HG02798 (cell line): ENCODE results near the gene YIPF5.

Source experiments
- ATAC-seq: cut with Tn5 transposase; IDR thresholded peaks from one replicate; pipeline ENCODE4 v1.9.1; 2021; ENCODE audit warnings: mild to moderate bottlenecking; ENCODE audit not compliant: unreplicated experiment, poor library complexity

Gene YIPF5

DNA sequence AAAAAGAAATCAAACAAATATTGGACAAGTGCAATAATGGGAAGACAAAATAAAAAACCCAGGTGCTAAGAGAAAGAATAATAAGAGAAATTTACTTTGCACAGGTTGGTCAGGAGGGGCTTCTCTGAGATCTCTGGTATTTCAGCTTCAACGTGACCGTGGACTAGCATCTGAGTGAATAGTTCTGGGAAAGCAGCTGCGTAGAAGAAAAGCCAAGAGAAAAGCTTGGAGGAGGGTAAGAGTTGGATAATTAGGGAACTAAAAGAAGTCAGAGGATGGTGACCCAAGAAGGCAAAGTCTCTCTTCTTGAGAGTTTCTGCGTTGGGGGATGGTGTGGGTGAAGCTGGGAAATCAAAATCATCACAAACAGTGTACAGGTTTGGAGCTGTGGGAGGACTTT is 41.6 kb downstream of the YIPF5 start:
- no peak for ATAC-seq

DNA sequence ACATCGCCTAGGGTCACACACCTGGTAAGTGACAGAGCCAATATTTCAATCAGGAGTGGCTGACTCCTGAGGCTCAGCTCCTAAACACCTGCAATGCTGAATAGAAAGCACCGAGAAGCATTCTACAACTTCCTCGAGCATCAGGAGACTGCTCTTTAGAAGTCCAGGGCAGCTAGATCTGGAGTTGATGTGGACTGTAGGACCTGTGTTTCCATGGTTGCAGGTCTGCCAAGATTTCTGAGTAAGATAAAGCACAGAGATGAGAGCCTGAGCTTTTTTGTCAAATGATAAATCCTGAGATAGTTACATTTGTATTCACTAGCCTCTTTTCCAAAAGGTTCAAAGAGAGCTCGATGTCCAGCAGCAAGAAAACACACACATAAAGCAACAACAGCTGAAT is 43.8 kb downstream of the YIPF5 start:
- ATAC-seq, result no peak

DNA sequence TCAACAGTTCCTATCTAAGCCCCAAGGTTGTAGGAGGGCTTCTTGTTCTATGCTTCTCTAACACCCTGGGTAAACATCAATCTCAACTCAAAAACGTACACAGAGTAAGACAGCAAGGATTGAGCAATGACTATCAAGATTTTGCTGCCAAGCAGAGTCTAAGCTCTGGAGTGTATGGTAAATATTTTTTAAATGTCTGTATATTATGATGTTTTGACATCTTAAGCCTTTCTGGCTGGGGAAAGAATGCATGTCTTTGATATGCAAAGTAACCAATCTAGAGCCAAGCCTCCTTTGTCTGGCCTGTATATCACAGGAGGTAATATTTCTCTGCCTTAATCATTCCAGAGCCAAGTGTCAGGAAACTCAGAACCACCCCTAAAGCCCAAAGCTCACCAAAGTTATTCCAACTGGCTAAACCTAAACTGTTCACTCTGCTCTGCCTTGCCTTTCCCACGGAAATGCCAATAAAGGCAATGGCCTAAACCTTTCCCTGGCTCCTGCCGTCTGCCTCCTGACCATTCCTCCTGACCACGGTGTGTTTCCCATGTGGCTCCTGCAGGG is 45.2 kb downstream of the YIPF5 start:
- no peak for ATAC-seq

DNA sequence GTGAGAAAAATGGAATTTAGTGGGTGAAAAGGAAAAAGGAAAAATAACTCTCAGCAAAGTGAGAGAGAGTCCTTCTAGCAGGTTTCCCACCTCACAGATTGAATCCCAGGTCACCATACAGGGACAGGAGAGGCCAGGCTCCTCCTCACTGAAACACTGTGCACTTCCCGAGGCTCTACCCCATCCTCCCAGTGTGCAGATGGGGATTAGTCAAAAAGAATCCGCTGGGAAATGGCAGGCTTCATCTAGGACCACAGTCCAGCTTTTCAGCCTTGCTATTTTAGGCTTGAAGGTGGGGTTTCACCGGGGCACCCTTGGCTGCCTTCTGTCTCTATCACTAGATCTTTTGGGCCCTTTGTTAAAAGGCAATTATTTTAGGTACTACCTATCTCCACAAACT is 47.8 kb downstream of the YIPF5 start:
- no peak for ATAC-seq

DNA sequence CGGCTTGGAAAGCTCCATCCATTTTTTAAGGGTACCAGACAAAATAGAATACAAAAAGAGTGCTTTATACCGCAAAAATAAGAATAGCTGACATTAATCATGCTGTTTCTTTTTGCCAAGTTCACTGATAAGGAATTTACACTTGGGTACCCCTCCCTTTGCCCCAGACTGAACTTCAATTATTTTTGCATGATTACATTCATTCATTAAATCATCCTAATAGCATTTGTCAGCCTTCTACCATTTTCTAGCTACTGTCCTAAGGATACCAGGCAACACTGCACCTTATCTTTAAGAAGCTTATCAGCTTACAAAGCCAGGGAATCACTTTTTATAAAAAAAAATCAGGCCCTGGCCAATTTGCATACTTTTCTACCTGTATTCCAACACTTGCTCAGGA is 48.4 kb downstream of the YIPF5 start:
- ATAC-seq, result no peak

DNA sequence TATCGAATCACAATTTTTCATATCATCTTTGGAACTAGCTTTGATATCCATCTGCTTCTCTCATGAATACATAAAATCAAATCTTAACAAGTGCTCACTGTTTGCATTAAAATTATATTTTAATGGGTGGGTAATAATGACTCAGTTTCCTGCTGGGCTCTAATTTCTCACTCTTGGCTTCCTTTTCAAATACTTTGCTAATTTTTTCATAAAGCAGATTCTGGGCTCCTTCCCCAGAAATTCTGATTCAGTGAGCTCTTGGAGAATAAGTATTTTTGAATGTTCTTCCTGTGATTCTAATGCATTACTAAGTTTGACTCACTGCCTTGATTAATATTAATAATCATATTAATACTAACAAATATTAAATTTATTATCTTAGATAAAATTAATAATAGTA is 48.9 kb downstream of the YIPF5 start:
- ATAC-seq, result no peak

DNA sequence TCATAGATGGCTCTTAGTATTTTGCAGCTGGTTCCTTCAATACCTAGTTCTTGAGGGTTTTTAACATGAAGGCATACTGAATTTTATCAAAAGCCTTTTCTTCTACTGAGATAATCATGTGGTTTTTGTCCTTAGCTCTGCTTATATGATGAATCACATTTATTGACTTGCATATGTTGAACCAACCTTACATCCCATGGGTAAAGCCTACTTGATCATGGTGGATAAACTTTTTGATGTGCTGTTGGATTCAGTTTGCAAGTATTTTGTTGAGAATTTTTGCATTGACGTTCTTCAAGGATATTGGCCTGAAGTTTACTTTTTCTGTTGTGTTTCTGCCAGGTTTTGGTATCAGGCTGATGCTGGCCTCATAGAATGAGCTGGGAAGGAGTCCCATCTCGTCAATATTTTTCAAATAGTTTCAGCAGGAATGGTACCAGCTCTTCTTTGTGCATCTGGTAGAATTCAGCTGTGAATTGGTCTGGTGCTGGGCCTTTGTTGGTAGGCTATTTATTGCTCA is 49.7 kb downstream of the YIPF5 start:
- ATAC-seq, result no peak

DNA sequence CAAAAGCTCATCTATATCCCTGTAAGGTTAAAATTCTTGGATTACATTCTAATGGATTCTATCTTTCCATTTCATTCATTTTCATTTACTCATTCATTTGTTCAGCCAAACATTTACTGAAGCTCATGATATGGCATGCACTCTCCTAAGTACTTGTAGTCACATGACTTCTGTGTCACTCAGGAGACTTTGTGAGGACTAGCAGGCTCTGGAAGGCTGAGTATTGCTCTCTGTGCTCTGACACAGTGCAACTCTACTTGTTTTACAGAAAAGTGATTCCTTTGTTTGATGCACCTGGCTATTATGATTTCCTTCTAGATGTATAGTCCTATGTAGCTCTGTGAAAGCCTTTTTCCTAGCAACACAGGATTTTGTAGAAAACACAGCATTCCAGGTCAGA is 53.0 kb downstream of the YIPF5 start:
- no peak for ATAC-seq

DNA sequence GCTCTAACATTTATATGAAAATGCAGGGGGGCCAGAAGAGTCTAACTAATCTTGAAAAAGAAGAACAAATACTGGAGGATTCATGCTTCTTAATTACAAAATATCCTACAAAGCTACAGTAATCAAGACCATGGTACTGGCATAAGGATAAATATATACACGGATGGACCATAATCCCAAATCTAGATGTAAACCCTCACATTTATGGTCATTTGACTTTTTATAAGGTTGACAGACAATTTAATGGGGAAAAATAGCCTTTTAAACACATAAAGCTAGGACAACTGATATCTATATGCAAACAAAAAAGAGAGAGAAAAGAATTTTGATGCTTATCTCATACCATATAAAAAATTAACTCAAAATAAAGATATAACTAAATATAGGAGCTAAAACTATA is 55.9 kb downstream of the YIPF5 start:
- no peak for ATAC-seq
